GM21737 (cell line): ENCODE measurements around the gene ITGA7.
A peak's percentile ranks its signal among the peaks of the same experiment; 100 is the strongest.

ENCODE experiments used
- ATAC-seq: cut with Tn5 transposase; IDR thresholded peaks from one replicate; pipeline ENCODE4 v1.9.1; 2021; ENCODE audit warnings: mild to moderate bottlenecking, moderate library complexity; ENCODE audit not compliant: unreplicated experiment

Gene ITGA7

DNA sequence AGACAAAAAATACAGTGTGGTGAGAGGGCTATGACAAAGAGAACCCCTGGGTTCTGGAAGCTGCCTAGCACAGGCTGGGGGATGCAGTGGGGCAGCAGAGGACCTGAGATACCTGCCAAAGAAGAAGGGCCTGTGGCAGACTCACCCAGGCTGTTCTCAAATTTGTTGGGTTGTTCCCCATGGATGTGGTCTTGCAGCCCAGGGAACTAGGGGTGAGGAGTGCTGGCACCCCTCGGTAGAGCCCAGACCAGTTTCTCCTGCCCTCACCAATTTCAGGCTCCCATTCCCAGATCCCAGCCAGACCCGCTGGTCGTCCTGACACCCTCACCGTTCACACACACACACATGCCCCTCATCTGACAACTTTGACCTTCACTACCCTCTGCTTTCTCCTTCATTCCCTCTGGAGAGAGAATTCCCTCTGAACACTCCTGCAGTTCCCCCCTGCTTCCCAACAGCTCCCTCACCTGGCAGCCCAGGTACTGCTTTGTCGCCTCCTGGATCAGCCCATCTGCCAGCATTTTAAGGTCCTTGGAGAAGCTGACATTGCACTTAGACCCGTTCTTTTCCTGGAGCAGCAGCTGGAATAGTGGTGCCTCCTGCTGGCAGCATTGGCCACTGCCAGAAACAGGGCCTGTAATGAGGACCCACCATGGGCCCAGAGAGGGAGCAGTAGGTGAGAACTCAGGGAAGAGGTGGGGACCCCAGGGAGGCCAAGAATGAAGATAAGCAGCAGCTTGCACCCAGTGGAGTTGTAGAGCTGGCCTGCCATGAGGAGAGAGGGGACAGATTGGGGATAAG is 29.3 kb upstream of the ITGA7 start:
- ATAC-seq, result peak; percentile 35

DNA sequence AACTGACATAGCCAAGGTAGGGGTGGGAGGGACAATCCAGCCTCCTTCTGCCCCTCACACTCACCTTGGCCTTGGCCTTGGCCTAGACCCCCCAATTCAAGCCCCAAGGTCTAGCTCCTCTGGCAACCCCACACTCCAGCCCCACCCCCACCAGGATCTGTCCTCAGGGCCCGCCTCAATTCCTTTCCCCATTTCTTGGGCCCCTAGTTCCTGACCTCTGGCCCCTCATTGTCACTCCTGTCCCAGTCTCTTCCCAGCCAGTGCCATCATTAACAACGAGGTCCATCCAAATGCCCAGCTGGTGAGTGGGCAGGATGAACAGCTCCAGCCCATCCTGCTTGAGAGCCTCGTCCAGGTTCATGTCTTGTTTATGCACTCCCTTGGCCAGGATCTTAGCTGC is 28.4 kb upstream of the ITGA7 start:
- no peak for ATAC-seq

DNA sequence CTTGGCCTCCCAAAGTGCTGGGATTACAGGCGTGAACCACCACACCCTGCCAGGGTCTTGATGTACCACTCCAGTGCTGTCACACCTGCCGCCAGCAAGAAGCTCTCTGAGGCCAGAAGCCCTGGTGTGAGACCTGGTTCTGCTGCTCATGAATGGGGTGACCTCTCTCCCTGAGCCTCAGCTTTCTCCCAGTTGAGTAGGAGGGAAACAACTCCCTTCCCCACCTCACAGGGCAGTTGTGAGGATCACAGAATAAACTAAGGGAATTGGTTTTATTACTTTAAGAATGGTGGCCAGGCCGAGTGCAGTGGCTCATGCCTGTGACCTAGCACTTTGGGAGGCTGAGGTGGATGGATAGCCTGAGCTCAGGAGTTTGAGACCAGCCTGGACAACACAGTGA is 26.9 kb upstream of the ITGA7 start:
- ATAC-seq, result no peak

DNA sequence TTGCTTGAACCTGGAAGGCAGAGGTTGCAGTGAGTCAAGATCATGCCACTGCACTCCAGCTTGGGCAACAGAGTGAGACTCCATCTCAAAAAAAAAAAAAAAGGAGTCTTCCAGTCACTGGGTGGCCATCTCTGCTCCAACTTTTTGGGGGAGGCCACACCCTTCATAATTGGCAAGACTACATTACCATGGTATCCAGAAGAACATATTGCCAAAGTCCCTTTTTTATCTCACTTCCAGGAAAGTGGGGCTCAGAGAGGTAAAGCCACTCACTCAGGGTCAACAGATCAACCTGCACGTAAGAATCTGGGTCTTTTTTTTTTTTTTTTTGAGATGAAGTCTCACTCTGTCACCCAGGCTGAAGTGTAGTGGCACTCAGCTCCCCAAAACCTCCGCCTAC is 26.2 kb upstream of the ITGA7 start:
- no peak for ATAC-seq

DNA sequence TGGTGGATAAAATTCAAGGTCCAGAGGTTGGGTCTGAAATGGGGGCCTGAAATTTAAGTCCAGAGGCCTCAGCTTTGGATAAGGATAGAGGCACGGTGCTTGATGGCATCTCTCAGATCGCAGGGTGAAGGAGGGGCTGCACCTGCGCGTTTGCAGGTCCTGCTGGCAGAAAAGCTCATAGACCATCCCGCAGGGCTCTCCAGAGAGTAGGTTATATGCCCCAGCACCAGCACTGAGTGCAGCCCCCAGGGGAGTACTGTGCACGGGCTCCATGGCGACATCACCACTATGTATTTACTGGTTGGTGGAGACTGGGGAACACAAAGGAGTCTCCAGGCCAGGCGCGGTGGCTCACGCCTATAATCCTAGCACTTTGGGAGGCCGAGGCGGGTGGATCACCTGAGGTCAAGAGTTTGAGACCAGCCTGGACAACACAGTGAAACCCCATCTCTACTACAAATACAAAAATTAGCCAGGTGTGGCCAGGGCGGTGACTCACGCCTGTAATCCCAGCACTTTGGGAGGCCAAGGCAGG is 25.4 kb upstream of the ITGA7 start:
- no peak for ATAC-seq

DNA sequence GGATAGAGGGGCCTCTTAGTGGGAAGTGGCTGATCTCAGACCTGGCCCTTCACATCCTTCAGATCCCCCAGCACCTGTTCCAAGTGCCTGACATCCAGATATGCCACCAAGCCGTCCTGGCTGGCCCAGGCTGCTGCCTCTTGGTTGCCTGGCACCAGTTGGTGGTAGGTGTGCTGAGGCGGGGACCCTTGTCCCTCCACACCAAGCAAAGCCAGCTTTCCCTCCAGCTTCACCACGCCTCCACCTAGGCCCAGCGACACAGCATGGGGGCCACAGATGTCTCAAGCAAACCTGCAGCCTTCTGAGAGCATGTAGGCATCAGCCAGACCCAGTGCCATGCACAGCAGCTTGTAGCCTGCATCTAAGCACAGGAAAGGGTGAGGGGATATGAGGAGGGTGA is 24.6 kb upstream of the ITGA7 start:
- no peak for ATAC-seq

DNA sequence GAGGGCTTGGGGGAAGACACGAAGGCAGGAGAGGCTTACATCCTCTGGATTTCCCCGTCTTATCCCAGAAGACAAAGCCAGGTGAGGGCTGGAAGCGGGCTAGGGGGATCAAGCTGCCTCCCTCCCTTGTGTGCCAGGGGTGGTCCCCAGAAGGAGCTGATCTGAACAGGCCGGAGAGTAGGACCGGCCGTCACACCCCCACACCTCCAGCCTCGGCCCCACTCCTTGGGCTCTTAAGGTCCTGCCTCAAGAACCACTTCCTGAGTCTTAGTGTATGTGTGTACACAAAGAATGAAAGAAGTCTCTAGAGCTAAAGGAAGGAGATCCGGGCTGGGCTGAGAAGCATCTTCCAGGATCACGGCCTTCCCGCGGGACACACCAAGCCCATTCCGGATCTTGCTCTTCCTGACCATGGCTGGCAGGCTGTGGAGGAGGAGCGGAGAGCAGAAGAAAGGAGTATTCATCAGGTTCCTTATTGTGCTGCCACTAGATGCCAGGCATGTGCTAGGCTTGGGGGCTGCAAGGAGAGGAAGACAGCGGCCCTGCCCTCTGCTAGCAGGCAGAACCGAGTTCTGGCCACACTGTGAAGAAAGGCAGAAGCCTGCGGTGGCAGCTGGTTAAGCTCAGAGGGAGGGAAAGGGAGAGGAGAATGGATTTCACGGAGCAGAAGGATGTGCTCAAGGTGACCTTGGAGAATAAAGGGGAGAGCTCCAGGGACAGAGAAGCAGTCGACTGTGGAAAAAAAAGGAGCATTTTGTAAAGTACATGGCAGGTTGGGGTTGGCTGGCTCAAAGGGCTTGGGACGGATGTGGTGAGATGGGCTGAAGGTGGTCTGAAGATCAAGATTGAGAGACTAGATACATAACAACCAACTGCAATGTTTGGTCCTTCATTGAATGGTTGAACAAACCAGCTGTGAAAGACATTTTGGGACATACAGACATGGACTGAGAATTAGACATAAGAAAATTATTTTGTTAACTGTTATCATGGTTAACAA is 22.4 kb upstream of the ITGA7 start:
- peak; percentile 40 for ATAC-seq

DNA sequence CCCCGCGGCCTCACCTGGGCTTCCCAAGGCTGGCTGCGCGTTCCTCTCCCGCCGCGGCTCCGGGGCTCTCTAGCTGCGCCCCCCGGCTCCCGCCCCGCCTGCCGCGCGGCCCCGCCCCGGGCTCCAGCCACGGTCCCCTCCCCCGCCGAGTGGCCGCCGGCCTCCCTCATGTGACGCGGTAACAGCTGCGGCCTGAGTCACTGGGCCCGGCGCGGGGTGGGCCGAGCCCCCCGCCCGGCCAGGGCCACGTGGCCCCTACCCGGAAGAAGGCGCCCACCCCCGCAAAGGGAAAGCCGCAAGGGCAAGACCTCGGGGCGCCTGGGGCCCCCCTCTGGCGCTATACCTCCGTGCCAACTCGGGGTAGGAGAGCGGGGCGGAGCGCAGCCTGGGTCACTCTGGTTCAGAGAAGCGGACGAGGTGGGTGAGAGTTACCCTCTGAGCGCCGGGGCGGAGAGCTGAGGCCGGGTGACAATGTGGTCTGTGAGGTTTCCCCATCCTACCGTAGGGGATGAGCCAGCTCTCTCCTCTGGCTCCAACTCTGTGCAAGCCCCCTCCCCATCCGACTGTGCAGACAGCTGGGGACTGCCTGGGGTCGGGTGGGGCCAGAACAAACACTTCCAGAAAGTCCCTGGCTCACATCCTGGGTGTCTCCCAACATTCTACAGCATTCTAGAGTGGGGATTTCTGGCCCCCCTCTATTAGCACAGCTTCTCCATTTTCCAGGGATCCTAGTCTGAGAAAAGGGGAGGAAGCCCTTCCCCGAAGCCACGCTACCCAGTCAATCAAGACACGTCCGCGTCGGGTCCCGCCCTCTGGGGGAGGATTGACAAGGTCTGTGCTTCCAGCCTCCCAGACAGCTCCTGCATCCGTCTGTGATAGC is 21.5 kb upstream of the ITGA7 start, which contains the start of gene CD63:
TSS of gene CD63 (minus strand) at position 71 of the 880 bp plus-strand sequence. CDS start 668 bp downstream, outside the sequence.
- peak; percentile 58 for ATAC-seq

DNA sequence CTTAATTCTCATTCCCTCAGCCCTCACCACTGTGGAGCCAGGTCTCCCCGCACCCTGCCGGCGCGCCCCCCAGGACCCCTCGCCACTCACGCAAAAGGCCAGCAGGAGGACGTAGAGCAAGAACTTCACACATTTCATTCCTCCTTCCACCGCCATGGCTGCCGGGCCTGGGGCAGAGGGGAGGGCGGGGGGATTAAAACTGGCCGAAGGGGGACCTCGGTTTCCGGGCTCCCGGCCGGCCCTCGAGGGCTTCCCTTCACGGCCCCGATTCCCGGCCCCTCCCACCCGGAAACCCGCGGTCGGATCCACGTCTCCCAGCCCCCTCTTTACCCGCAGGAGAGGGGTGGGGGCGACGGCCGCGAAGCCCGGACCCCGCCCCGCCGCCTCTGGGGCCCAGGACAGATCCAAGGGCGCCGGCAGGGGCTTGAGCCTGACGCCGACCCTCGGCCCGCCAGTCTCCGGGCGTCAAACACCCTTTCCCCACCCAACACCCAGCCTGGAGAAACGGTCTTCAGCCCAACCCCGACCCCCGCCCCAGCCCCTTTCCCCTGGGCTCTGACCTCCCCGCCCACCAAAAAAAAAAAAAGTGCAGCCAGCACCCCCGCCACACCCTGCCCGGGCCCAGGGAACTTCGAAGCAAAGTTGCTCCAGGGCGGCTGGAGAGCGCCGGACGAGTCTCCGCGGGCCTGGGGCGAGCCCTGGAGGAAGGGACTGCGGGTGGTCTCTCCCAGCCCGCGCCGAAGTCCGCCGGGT is 20.7 kb upstream of the ITGA7 start:
- peak; percentile 5 for ATAC-seq

DNA sequence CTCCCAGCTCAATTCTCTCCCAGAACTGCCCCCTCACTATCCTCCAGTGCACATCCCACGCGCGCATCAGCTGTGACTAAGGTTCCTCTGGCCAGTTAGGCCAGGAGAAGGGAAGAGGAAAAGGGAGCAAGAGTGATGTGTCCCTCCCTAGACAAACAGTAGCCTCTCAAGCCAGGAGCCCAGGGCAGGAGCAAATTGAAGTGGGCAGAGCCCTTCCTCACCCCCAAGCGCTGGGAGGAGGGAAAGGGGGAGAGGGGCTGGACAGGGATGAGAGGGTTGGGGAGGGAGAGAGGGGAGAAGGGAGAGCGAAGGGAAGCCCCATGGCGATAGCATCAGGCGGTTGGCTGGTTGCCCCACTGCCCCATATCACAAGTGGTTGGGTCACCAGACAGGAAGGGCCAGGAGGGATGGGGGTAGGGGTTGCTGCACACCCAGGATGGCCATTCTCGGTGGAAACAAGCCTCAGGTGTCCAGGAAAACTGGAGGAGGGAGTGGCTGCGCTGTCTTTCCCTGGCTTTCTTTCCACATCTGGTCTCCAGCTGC is 20.0 kb upstream of the ITGA7 start:
- ATAC-seq, result no peak

DNA sequence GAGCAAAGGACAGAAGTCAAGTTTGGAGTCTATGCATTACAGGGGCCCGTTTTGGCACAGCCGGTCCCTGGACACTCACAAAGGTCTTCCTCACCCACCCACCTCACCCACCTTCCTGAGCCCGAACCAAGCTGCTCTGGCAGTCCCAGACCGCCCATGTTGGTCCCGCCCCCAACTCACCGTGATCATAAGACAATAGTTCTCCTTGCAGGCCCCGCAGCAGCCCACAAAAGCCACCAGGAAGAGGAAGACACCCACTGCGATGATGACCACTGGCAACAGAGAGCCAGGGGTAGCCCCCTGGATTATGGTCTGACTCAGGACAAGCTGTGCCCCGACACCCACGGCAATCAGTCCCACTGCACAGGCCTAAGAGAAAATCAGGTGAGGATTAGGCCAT is 19.3 kb upstream of the ITGA7 start:
- ATAC-seq, result no peak

DNA sequence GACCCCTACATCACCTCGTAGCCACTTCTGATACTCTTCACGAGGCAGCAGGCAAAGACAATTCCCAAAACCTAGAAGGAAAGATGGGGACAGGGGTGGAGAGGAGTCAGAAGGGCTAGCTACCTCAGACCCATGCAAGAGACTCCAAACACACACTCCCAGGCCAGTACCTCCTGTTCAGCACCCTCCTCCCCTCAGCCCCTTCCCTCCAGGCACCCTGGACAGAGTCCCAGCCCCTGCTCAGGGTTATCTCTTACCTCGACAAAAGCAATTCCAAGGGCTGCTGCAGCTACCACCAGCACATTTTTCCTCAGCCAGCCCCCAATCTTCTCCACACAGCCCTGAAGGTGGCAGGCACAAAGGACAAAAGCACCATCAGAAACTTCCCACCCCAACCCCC is 17.9 kb upstream of the ITGA7 start:
- ATAC-seq, result no peak

DNA sequence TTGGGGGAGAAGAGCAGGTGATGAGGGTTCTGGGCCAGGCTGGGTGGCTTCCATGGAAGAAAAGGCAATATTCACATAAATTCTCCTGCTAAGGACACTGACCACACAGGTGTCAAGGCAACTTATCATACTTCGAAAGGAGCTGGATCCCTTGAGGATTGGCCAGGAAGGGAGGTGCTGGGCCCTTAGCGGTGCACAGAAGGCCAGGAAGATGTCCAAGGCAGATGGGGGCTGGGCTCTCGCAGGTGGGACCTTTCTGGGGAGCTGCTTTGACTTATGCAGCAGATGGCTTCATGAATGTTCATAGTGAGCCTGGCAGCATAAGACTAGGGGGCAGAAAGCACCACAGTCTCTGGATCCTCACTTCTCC is 17.2 kb upstream of the ITGA7 start:
- ATAC-seq, result no peak

DNA sequence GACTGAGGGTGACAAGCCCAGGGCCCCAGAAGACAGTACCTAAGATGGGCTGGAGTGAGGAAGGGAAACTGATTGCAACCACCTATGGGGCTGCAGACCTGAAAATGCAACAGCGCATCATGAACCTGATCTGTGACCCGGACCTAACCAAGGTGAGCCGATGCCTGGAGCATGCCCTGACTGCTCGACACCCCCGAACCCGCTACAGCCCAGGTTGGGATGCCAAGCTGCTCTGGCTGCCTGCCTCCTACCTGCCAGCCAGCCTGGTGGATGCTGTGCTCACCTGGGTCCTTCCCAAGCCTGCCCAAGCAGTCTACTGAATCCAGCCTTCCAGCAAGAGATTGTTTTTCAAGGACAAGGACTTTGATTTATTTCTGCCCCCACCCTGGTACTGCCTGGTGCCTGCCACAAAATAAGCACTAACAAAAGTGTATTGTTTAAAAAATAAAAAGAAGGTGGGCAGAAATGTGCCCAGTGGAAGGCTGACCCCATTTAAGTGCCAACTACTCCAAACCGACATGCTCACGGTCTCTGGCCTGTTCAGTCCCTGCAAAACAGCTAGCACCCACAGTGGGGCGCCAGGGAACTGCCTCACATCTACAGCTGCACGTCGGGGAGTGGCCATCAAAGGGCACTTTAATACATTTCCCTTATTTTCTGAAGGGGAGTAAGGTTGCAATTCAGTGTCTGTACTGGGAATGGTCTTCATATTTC is 16.7 kb upstream of the ITGA7 start:
- no peak for ATAC-seq

DNA sequence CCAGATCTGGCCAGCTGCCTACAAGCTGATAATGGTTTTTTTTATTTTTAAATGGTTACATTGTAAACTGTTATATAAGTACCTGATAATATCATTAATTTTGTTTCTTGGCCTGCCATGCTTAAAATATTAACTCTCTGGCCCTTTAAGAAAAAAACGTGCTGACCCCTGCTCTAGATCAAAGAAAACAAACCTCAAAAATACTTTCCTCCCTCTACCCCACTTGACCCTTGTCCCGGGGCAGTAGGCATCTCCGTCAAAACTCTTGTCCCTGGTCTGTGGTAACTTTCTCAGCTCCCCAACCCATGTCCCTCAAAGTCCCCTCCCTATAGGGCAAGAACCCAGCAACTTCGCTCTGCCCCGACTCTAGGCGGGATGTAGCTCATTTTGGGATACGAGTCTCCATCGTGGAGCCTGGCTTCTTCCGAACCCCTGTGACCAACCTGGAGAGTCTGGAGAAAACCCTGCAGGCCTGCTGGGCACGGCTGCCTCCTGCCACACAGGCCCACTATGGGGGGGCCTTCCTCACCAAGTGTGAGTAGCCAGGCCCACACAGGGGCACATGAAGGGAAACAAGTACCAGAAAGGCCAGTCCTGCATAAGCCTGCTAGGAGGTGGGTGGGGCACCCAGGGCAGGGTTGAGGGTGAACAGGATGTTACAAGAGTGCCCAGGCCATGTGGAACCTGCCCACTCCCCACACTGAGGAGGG is 16.0 kb upstream of the ITGA7 start:
- no peak for ATAC-seq

DNA sequence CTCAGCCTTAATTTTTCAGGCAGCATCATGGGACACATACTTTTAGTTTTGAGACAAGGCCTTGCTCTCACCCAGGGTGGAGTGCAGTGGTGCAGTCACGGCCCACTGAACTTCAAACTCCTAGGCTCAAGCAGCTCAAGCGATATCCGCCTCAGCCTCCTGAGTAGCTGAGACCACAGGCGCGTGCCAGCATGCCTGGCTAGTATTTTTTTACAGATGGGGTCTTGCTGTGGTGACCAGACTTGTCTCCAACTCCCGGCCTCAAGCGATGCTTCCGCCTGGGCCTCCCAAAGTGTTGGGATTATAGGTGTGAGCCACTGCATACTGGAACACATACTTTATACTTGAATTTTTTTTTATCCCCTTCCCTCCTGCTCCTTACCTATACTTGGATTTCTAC is 15.2 kb upstream of the ITGA7 start:
- ATAC-seq, result no peak

DNA sequence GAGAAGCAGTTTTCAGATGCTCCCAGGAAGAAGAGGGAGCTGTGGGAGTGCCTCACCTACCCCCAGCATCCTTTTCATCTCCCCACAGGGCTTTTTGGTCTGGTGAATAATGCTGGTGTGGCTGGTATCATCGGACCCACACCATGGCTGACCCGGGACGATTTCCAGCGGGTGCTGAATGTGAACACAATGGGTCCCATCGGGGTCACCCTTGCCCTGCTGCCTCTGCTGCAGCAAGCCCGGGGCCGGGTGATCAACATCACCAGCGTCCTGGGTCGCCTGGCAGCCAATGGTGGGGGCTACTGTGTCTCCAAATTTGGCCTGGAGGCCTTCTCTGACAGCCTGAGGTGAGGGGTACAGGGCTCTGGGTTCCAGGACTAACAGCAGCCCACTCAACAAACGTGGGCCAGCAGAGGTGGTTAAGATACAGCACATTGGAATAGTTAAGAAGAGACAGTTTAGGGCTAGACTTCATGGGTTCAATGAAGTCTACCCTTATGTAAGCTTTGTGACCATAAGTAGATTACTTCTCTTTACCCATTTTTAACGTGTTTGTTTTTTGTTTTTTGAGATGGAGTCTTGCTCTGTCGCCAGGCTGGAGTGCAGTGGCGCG is 14.0 kb upstream of the ITGA7 start:
- no peak for ATAC-seq

DNA sequence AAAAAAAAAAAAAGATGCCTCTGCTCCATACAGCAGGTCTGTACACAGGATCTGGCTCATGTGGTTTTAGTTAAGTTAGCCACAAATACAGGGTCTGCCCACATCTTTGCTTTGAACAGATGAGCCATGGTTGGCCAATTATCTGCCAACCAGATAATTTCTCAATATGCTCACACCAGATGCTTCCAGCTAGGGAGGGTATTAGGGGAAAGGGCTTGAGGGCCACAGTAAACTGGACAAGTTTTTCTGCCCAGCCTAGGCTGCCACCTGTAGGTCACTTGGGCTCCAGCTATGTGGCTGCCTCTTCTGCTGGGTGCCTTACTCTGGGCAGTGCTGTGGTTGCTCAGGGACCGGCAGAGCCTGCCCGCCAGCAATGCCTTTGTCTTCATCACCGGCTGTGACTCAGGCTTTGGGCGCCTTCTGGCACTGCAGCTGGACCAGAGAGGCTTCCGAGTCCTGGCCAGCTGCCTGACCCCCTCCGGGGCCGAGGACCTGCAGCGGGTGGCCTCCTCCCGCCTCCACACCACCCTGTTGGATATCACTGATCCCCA is 13.3 kb upstream of the ITGA7 start:
- ATAC-seq, result no peak
